Brain microvascular endothelial cell (primary cell): Measurements from ENCODE around the gene LELP1.

Experiments used
- DNase-seq: peaks from one replicate; pipeline ENCODE4 v3.0.0-alpha.2; 2020
- H3K27ac ChIP-seq: fragments of 250-450 bp; sonication (Bioruptor Pico); 2 replicates; pipeline ENCODE4 v1.5.1; 2020; ENCODE audit warnings: mild to moderate bottlenecking, moderate library complexity
- H3K27me3 ChIP-seq: fragments of 250-450 bp; sonication (Bioruptor Pico); replicated peaks from 2 replicates; pipeline ENCODE4 v1.5.1; 2020; ENCODE audit warnings: mild to moderate bottlenecking
- H3K36me3 ChIP-seq: fragments of 250-450 bp; sonication (Bioruptor Pico); replicated peaks from 2 replicates; pipeline ENCODE4 v1.5.1; 2020; ENCODE audit warnings: mild to moderate bottlenecking
- H3K4me3 ChIP-seq: 2 replicates; pipeline ENCODE4 v1.5.1; 2011; ENCODE audit warnings: low read depth, mild to moderate bottlenecking, control low read depth, low read length, moderate library complexity
- CTCF ChIP-seq: IDR thresholded peaks from 2 replicates; pipeline ENCODE4 v1.5.1; 2011; ENCODE audit warnings: low read depth, mild to moderate bottlenecking, moderate library complexity, low read length, control low read depth, inconsistent platforms; ENCODE audit errors: missing control alignments
- in situ Hi-C: cut with HindIII; loops from 2 replicates; pipeline ENCODE4 v1.10.0; 2017; ENCODE audit warnings: low sequenced_read_pairs, low pct_ligation_motif_present

The LELP1 gene

GRCh38 chr1:153190373-153190772 is 12.9 kb upstream of the LELP1 start:
- Histone ChIP-seq H3K27ac (no peak overlapping the region), H3K4me3 (no peak overlapping the region), H3K27me3 (no peaks in the 10 kb centered on the region), H3K36me3 (no peaks in the 10 kb centered on the region)
- in situ Hi-C loops = no loop called here
- no peak for DNase-seq
- TF ChIP-seq CTCF = no peak

- H3K36me3 ChIP-seq = no peaks in the 10 kb centered on the region
- H3K27me3 ChIP-seq = no peaks in the 10 kb centered on the region
- H3K27ac ChIP-seq = no peak overlapping the region
- TF ChIP-seq CTCF = peak; percentile 21
- in situ Hi-C loops = no loop called here
- no peak for DNase-seq
- no peak overlapping the region for H3K4me3 ChIP-seq
Measured at GRCh38 chr1:153192697-153193096, 10.5 kb upstream of the LELP1 start.

- no peak for TF ChIP-seq CTCF
- Histone ChIP-seq H3K27ac (no peak overlapping the region), H3K27me3 (no peaks in the 10 kb centered on the region), H3K36me3 (no peaks in the 10 kb centered on the region), H3K4me3 (no peak overlapping the region)
- DNase-seq = no peak
- in situ Hi-C loops = no loop called here
Measured at GRCh38 chr1:153194331-153195050, 8.7 kb upstream of the LELP1 start.

- Histone ChIP-seq H3K4me3 (no peak overlapping the region), H3K36me3 (no peaks in the 10 kb centered on the region), H3K27me3 (no peaks in the 10 kb centered on the region), H3K27ac (no peak overlapping the region)
- DNase-seq = no peak
- no peak for TF ChIP-seq CTCF
- in situ Hi-C loops = no loop called here
Measured at GRCh38 chr1:153195216-153195615, 8.0 kb upstream of the LELP1 start.

GRCh38 chr1:153202006-153202405 is 1.2 kb upstream of the LELP1 start:
- DNase-seq = no peak
- H3K27me3 ChIP-seq = no peaks in the 10 kb centered on the region
- no peaks in the 10 kb centered on the region for H3K36me3 ChIP-seq
- no peak overlapping the region for H3K4me3 ChIP-seq
- no peak for TF ChIP-seq CTCF
- H3K27ac ChIP-seq = no peak overlapping the region
- in situ Hi-C loops = no loop called here

- Histone ChIP-seq H3K4me3 (no peak overlapping the region), H3K27ac (no peak overlapping the region), H3K27me3 (no peaks in the 10 kb centered on the region), H3K36me3 (no peaks in the 10 kb centered on the region)
- no peak for TF ChIP-seq CTCF
- DNase-seq = no peak
- in situ Hi-C loops = no loop called here
Measured at GRCh38 chr1:153206631-153207030, 3.4 kb downstream of the LELP1 start.
